NCI-H82 (cell line): ENCODE data around the gene RFX3.
A peak's percentile ranks its signal among the peaks of the same experiment; 100 is the strongest.

ENCODE experiments used
- DNase-seq: peaks from one replicate; lab custom pipeline; 2025; lab: John Stamatoyannopoulos, UW

RFX3 gene

GRCh38 chr9:3205421-3206095 lies 320.2 kb downstream of the RFX3 start:
- DNase-seq = peak; percentile 6

GRCh38 chr9:3200331-3200774 lies 325.4 kb downstream of the RFX3 start:
- DNase-seq = no peak

GRCh38 chr9:3193791-3194190 lies 332.0 kb downstream of the RFX3 start:
- DNase-seq = no peak

- no peak for DNase-seq
These were observed 334.1 kb downstream of the RFX3 start for GRCh38 chr9:3191715-3192114.

GRCh38 chr9:3189113-3189861 lies 336.5 kb downstream of the RFX3 start:
- no peak for DNase-seq

- DNase-seq = no peak
These were observed 339.1 kb downstream of the RFX3 start for GRCh38 chr9:3186751-3187150.

GRCh38 chr9:3181049-3181953 lies 344.5 kb downstream of the RFX3 start:
- peak; percentile 86 for DNase-seq

GRCh38 chr9:3180696-3181048 lies 345.1 kb downstream of the RFX3 start:
- DNase-seq = no peak

GRCh38 chr9:3179711-3180110 lies 346.1 kb downstream of the RFX3 start:
- DNase-seq = no peak

GRCh38 chr9:3177936-3178335 lies 347.9 kb downstream of the RFX3 start:
- no peak for DNase-seq

GRCh38 chr9:3177146-3177761 lies 348.5 kb downstream of the RFX3 start:
- DNase-seq = no peak

GRCh38 chr9:3173374-3173773 lies 352.4 kb downstream of the RFX3 start:
- DNase-seq = no peak

GRCh38 chr9:3170819-3171218 lies 355.0 kb downstream of the RFX3 start:
- no peak for DNase-seq
